ENCODE data around the gene USP25.

The USP25 gene

DNA sequence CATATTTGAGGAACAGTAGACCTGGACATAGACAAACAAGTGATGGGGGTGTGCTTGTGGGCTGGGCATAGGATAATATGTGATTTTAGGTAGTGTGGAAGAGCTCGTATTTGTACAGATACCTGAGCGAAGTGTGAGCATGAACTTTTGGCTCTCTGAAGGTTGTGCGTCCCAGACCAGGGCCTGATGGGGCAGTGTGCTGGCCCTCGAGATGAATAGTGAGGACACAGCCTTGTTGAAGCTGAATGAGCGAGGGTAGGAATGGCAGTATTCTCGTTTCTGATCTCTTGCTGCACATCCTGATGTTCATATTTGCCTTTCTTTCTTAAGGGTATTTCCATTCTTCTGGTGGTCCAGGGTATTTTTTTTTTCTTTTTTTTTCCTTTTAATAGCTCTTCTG lies 41.5 kb downstream of the USP25 start:
- no peak overlapping the region for H3K9ac ChIP-seq (ENCODE audit: low read depth, low read length)
- ATAC-seq (ENCODE audit: insufficient read depth, low read depth): no peak

DNA sequence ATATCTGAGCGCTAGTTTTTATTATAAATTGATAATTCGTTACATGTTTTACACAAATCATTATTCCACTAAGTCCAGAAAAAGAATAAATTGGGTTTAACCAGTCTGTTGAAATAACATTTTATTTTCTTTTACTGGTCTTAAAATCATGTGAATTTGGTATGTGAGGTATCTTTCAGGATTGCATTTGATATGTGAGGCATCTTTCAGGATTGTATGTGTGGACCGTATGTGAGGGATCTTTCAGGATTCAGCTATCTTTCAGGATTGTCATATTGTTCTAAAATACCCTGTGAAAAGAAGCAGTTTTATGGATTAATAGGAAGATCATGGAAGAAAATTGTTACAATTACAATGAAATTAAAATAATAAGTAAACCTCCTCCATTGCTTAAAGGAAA lies 42.9 kb downstream of the USP25 start:
- Histone ChIP-seq H3K4me3 (ENCODE audit: low read depth in 1 of 2, low read length in 2 of 2) (no peak overlapping the region), H3K9ac (ENCODE audit: low read depth, low read length) (no peak overlapping the region), H3K9me3 (ENCODE audit: insufficient read depth, low read length, severe bottlenecking) (no peaks in the 10 kb centered on the region), H3K27ac (ENCODE audit: low read length) (no peak overlapping the region), H3K4me2 (ENCODE audit: insufficient read depth, low read length) (no peak overlapping the region), H3K4me1 (ENCODE audit: insufficient read depth, low read length) (no peaks in the 10 kb centered on the region), H4K20me1 (ENCODE audit: insufficient read depth, low read length) (no peaks in the 10 kb centered on the region; the same call in 1 of the 2 replicates), H3K27me3 (ENCODE audit: insufficient read depth, low read length, poor library complexity) (no peaks in the 10 kb centered on the region), H3K36me3 (ENCODE audit: insufficient read depth, low read length) (peaks cover 26% of the 10 kb centered on the region; the same call in 1 of the 2 replicates), H3K79me2 (ENCODE audit: insufficient read depth, low read length) (peaks cover 58% of the 10 kb centered on the region), H2AFZ (ENCODE audit: low read depth, low read length) (no peak overlapping the region)
- ATAC-seq (ENCODE audit: insufficient read depth, low read depth) (no peak), DNase-seq (no peak)
- TF ChIP-seq CTCF (IDR thresholded peaks at IDR 0.05; ENCODE audit: borderline replicate concordance, extremely low read depth, low read length, poor library complexity, severe bottlenecking): no peak
- TF ChIP-seq EZH2 (IDR thresholded peaks at IDR 0.05; ENCODE audit: borderline replicate concordance, low read depth, low read length, severe bottlenecking): no peak

More for the DNA sequence above, 41.5 kb downstream of the USP25 start:
- H2AFZ ChIP-seq (ENCODE audit: low read depth, low read length): no peak overlapping the region
- no peaks in the 10 kb centered on the region for H3K9me3 ChIP-seq (ENCODE audit: insufficient read depth, low read length, severe bottlenecking)
- DNase-seq: no peak
- H3K4me3 ChIP-seq (ENCODE audit: low read depth in 1 of 2, low read length in 2 of 2): no peak overlapping the region
- H3K79me2 ChIP-seq (ENCODE audit: insufficient read depth, low read length): peaks cover 62% of the 10 kb centered on the region
- no peak overlapping the region for H3K4me2 ChIP-seq (ENCODE audit: insufficient read depth, low read length)
- no peaks in the 10 kb centered on the region for H3K4me1 ChIP-seq (ENCODE audit: insufficient read depth, low read length)
- no peak for TF ChIP-seq CTCF (IDR thresholded peaks at IDR 0.05; ENCODE audit: borderline replicate concordance, extremely low read depth, low read length, poor library complexity, severe bottlenecking)
- TF ChIP-seq EZH2 (IDR thresholded peaks at IDR 0.05; ENCODE audit: borderline replicate concordance, low read depth, low read length, severe bottlenecking): no peak
- no peaks in the 10 kb centered on the region; the same call in 1 of the 2 replicates for H4K20me1 ChIP-seq (ENCODE audit: insufficient read depth, low read length)
- peaks cover 30% of the 10 kb centered on the region; the same call in 1 of the 2 replicates for H3K36me3 ChIP-seq (ENCODE audit: insufficient read depth, low read length)
- H3K27ac ChIP-seq (ENCODE audit: low read length): no peak overlapping the region
- no peaks in the 10 kb centered on the region for H3K27me3 ChIP-seq (ENCODE audit: insufficient read depth, low read length, poor library complexity)

DNA sequence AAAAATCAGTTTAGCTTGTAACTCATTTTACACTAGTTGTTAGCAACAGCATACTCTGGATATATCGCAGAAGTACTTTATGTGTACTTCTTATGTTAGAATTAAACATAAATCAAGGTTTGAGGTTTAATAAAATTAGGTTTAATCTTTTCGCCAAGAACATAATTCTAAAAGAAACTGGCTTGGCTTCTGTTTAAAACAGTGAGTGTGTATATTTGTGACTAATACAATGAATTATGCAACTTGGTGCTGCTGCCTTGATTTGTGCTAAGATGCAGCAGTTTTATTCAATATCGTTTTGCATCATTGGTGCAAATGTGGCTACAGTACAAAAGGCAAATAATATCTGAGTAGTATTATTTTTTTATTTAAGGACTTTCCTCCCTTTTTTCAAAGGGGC lies 44.8 kb downstream of the USP25 start:
- Histone ChIP-seq H3K9ac (ENCODE audit: low read depth, low read length) (no peak overlapping the region), H3K9me3 (ENCODE audit: insufficient read depth, low read length, severe bottlenecking) (no peaks in the 10 kb centered on the region), H3K4me3 (ENCODE audit: low read depth in 1 of 2, low read length in 2 of 2) (no peak overlapping the region), H3K27me3 (ENCODE audit: insufficient read depth, low read length, poor library complexity) (no peaks in the 10 kb centered on the region), H4K20me1 (ENCODE audit: insufficient read depth, low read length) (no peaks in the 10 kb centered on the region; the same call in 1 of the 2 replicates), H3K4me2 (ENCODE audit: insufficient read depth, low read length) (no peak overlapping the region), H3K79me2 (ENCODE audit: insufficient read depth, low read length) (peaks cover 51% of the 10 kb centered on the region), H3K4me1 (ENCODE audit: insufficient read depth, low read length) (no peaks in the 10 kb centered on the region), H3K36me3 (ENCODE audit: insufficient read depth, low read length) (peaks cover 19% of the 10 kb centered on the region; the same call in 1 of the 2 replicates), H2AFZ (ENCODE audit: low read depth, low read length) (no peak overlapping the region), H3K27ac (ENCODE audit: low read length) (no peak overlapping the region)
- no peak for ATAC-seq (ENCODE audit: insufficient read depth, low read depth)
- no peak for DNase-seq
- TF ChIP-seq CTCF (IDR thresholded peaks at IDR 0.05; ENCODE audit: borderline replicate concordance, extremely low read depth, low read length, poor library complexity, severe bottlenecking): no peak
- TF ChIP-seq EZH2 (IDR thresholded peaks at IDR 0.05; ENCODE audit: borderline replicate concordance, low read depth, low read length, severe bottlenecking): no peak

All from DND-41 (cell line).